K562 (cell line): ENCODE data around the gene MRPS35. TPM values are rescaled to one million over a fixed set of nuclear protein-coding genes. Genes with fewer than 3 reads are reported as not detected.

Experiments
- CBFA2T3 ChIP-seq: fragments of 450-650 bp; IDR thresholded peaks from 2 replicates; pipeline ENCODE4 v1.6.1; 2017
- CEBPB ChIP-seq: fragments of 450-650 bp; IDR thresholded peaks from 2 replicates; pipeline ENCODE4 v1.6.1; 2016; ENCODE audit warnings: missing genetic modification characterization, missing compliant biosample characterization
- CHD1 ChIP-seq: fragments of 200-600 bp; sonication (generic); IDR thresholded peaks from one replicate; pipeline ENCODE4 v1.6.1; 2012; ENCODE audit warnings: mild to moderate bottlenecking, moderate library complexity, low read length, inconsistent platforms
- E4F1 ChIP-seq: fragments of 250-450 bp; sonication (Bioruptor Pico); IDR thresholded peaks from 2 replicates; pipeline ENCODE4 v1.5.0; 2021; ENCODE audit warnings: mild to moderate bottlenecking, borderline replicate concordance
- ELF4 ChIP-seq: fragments of 450-650 bp; formaldehyde crosslinking; IDR thresholded peaks from 2 replicates; pipeline ENCODE4 v1.4.0; 2022; ENCODE audit warnings: missing genetic modification characterization
- HES1 ChIP-seq: fragments of 450-650 bp; IDR thresholded peaks from 2 replicates; pipeline ENCODE4 v1.6.1; 2016; ENCODE audit warnings: low read depth, mild to moderate bottlenecking, moderate library complexity
- HLTF ChIP-seq: fragments of 450-650 bp; IDR thresholded peaks from 2 replicates; pipeline ENCODE4 v1.6.1; 2016
- NR2F6 ChIP-seq: fragments of 450-650 bp; formaldehyde crosslinking; IDR thresholded peaks from 2 replicates; pipeline ENCODE4 v1.4.0; 2020; ENCODE audit warnings: mild to moderate bottlenecking
- POLR2A ChIP-seq: fragments of 450-650 bp; conservative IDR thresholded peaks from 2 replicates; pipeline ENCODE4 v1.6.1; 2016
- SAP30 ChIP-seq: fragments of 200-600 bp; sonication (generic); IDR thresholded peaks from 2 replicates; pipeline ENCODE4 v1.6.1; 2012; ENCODE audit warnings: borderline replicate concordance, low read depth, mild to moderate bottlenecking, moderate library complexity, low read length, control low read depth, inconsistent platforms; ENCODE audit not compliant: insufficient read depth, poor library complexity, severe bottlenecking
- SFPQ ChIP-seq: fragments of 200-400 bp; formaldehyde crosslinking; IDR thresholded peaks from 2 replicates; pipeline ENCODE4 v1.6.1; 2017; ENCODE audit warnings: mild to moderate bottlenecking, low read depth, low read length, moderate library complexity
- SMARCA4 ChIP-seq: fragments of 450-650 bp; IDR thresholded peaks from 2 replicates; pipeline ENCODE4 v1.6.1; 2016
- TSHZ1 ChIP-seq: fragments of 250-450 bp; sonication (Bioruptor Pico); IDR thresholded peaks from 2 replicates; pipeline ENCODE4 v1.4.0; 2020; ENCODE audit warnings: mild to moderate bottlenecking, moderate library complexity
- ZNF282 ChIP-seq: sonication (generic); formaldehyde crosslinking; IDR thresholded peaks from 2 replicates; pipeline ENCODE4 v1.8.1; 2023; ENCODE audit warnings: missing genetic modification reagents
- ZNF592 ChIP-seq: fragments of 450-650 bp; IDR thresholded peaks from 2 replicates; pipeline ENCODE4 v1.6.1; 2017; ENCODE audit warnings: antibody characterized with exemption, mild to moderate bottlenecking
- polyA plus RNA-seq, 8 experiments: library from polyadenylated mRNA; depleted of rRNA in 4 of 8; stranded (reverse) in 5 of 8; unstranded in 3 of 8; fragments of >200 nt; fragmentation: Nextera tagmentation in 2 of 8; fragmentation: Illumina TruSeq in 1 of 8; extraction: Ambion mirVana in 2 of 8; extraction: Trizol in 1 of 8; gene quantifications; 2 replicates each; pipeline versions ENCODE4 v1.2.1 to v1.2.3, GENCODE V29; 2011 to 2014; ENCODE audit warnings: inconsistent platforms in 1 of 8, missing spikeins in 1 of 8
- total RNA-seq, 7 experiments: library from RNA; depleted of rRNA in 6 of 7; stranded (reverse); fragments of >200 nt in 6 of 7; fragmentation: Illumina TruSeq in 2 of 7; extraction: Trizol in 2 of 7; gene quantifications; 2 replicates each; pipeline versions ENCODE4 v1.2.1 to v1.2.3, GENCODE V29; 2011 to 2021; ENCODE audit warnings: low replicate concordance in 1 of 7

MRPS35 gene
- total and polyA plus RNA-seq, 9 of the 15 experiments (the other 6 are each of a cell fraction or from before 2014, with no cell fraction given) = 79.0 to 183 (median 114) TPM

GRCh38 chr12:27751386-27752047 lies 40.9 kb downstream of the MRPS35 start (continued):
- no peak for TF ChIP-seq HES1
- TF ChIP-seq NR2F6 (CRISPR knock-in tag) = no peak
- TF ChIP-seq CBFA2T3 = peak; percentile 18; the same call in 1 of the 2 replicates
- no peak for TF ChIP-seq E4F1 (CRISPR knock-in tag)
- no peak for TF ChIP-seq POLR2A
- TF ChIP-seq CEBPB (tag) = no peak
- TF ChIP-seq ZNF282 = no peak
- no peak for TF ChIP-seq ELF4 (CRISPR knock-in tag)
- TF ChIP-seq ZNF592 = peak; percentile 78
- TF ChIP-seq SMARCA4 = peak; percentile 50; the same call in 1 of the 2 replicates
- TF ChIP-seq HLTF = no peak
- TF ChIP-seq TSHZ1 (CRISPR knock-in tag) = no peak
- no peak for TF ChIP-seq SFPQ
- TF ChIP-seq SAP30 = no peak
- no peak for TF ChIP-seq CHD1
